Measurements from ENCODE around the gene CAPN9.

GRCh38 chr1:230760360-230760827 lies 13.2 kb downstream of the CAPN9 start:
- TF ChIP-seq CTCF (IDR thresholded peaks at IDR 0.05; ENCODE audit: low read depth, low read length, poor library complexity, severe bottlenecking), result no peak
- TF ChIP-seq EZH2phosphoT487 (IDR thresholded peaks at IDR 0.05; ENCODE audit: borderline replicate concordance, low read length), result no peak
